HG02678 (cell line): ENCODE data around the gene NR1H2.

ENCODE experiments used
- ATAC-seq: cut with Tn5 transposase; IDR thresholded peaks from one replicate; pipeline ENCODE4 v1.9.1; 2021; ENCODE audit warnings: mild to moderate bottlenecking, moderate library complexity; ENCODE audit not compliant: unreplicated experiment

Gene NR1H2

GRCh38 chr19:50420127-50420526 is 43.9 kb downstream of the NR1H2 start:
- no peak for ATAC-seq

- ATAC-seq: no peak
These were observed 44.6 kb downstream of the NR1H2 start for GRCh38 chr19:50420808-50421207.

- ATAC-seq: no peak
These were observed 46.4 kb downstream of the NR1H2 start for GRCh38 chr19:50422397-50423278.

- ATAC-seq: no peak
These were observed 47.2 kb downstream of the NR1H2 start for GRCh38 chr19:50423279-50424113.

GRCh38 chr19:50425581-50425980 is 49.3 kb downstream of the NR1H2 start:
- ATAC-seq: no peak

GRCh38 chr19:50427318-50427925 is 51.2 kb downstream of the NR1H2 start:
- ATAC-seq: no peak

- no peak for ATAC-seq
These were observed 51.8 kb downstream of the NR1H2 start for GRCh38 chr19:50427997-50428425.

GRCh38 chr19:50428772-50429463 is 52.7 kb downstream of the NR1H2 start:
- no peak for ATAC-seq

GRCh38 chr19:50430888-50431342 is 54.7 kb downstream of the NR1H2 start:
- no peak for ATAC-seq

GRCh38 chr19:50431343-50432220 is 55.3 kb downstream of the NR1H2 start:
- peak; percentile 77 for ATAC-seq

- ATAC-seq: peak; percentile 16
These were observed 56.2 kb downstream of the NR1H2 start, which contains the start of gene MYBPC2 for GRCh38 chr19:50432221-50433028. Gene MYBPC2 (plus strand): TSS chr19:50432892. CDS start chr19:50432954, 62 bp downstream.
